Gastroesophageal sphincter (tissue), 4 donors: ENCODE data around the gene CIBAR2. TPM values are rescaled to one million over a fixed set of nuclear protein-coding genes. Genes with fewer than 3 reads are reported as not detected.

Experiments
- ATAC-seq: fragments of 150-250 bp; one replicate; pipeline ENCODE4 v1.9.1; 2016; ENCODE audit warnings: mild to moderate bottlenecking, moderate library complexity
- H3K27ac ChIP-seq, 4 donors: fragments of 200-600 bp; sonication (generic) in 3 of 4; 1 replicate in 3 of 4; 2 replicates in 1 of 4; pipeline ENCODE4 v1.5.1; 2016 to 2019
- H3K27me3 ChIP-seq: fragments of 200-600 bp; sonication (generic); one replicate; pipeline ENCODE4 v1.5.1; 2019
- H3K36me3 ChIP-seq, 2 donors: fragments of 200-600 bp; sonication (generic); one replicate each; pipeline ENCODE4 v1.5.1; 2019; ENCODE audit warnings: control low read depth in 1 of 2
- H3K4me1 ChIP-seq, 3 donors: fragments of 200-600 bp; sonication (generic); 1 replicate in 2 of 3; 2 replicates in 1 of 3; pipeline ENCODE4 v1.5.1; 2016 to 2019; ENCODE audit warnings: control low read depth in 2 of 3
- H3K4me3 ChIP-seq, 2 donors: fragments of 200-600 bp; sonication (generic); one replicate each; pipeline ENCODE4 v1.5.1; 2019; ENCODE audit warnings: mild to moderate bottlenecking in 1 of 2, moderate library complexity in 1 of 2
- H3K9me3 ChIP-seq, 3 donors: fragments of 200-600 bp; sonication (generic); one replicate each; pipeline ENCODE4 v1.5.1; 2017 to 2019; ENCODE audit warnings: control low read depth in 2 of 3
- EP300 ChIP-seq: sonication (generic); formaldehyde crosslinking; IDR thresholded peaks from one replicate; pipeline ENCODE4 v1.6.1; 2017; ENCODE audit warnings: antibody characterized with exemption, mild to moderate bottlenecking
- POLR2A ChIP-seq, 2 donors: fragments of 450-650 bp; IDR thresholded peaks; one replicate each; pipeline ENCODE4 v1.6.1; 2017; ENCODE audit warnings: antibody characterized with exemption in 2 of 2, mild to moderate bottlenecking in 2 of 2, moderate library complexity in 1 of 2
- POLR2AphosphoS5 ChIP-seq: sonication (generic); formaldehyde crosslinking; IDR thresholded peaks from one replicate; pipeline ENCODE4 v1.6.1; 2017; ENCODE audit warnings: antibody characterized with exemption
- WGBS, 2 donors: methylation state at CpG; one replicate each; pipeline ENCODE4 v1.1.5; 2018; ENCODE audit warnings: low coverage in 1 of 2; 5-methylcytosine and 5-hydroxymethylcytosine counted together
- total RNA-seq, 4 donors: library from RNA; depleted of rRNA; stranded (reverse); fragments of >200 nt; gene quantifications; one replicate each; pipeline ENCODE4 v1.1.0, GENCODE V29; 2016
- TF ChIP-seq, protein P1 (sequence below), 4 experiments: fragments of 200-600 bp in 2 of 4; fragments of 450-650 bp in 2 of 4; sonication (generic) in 1 of 4; IDR thresholded peaks; one replicate each; pipeline ENCODE4 v1.5.1; 2017 to 2019; ENCODE audit warnings: antibody characterized with exemption in 4 of 4, mild to moderate bottlenecking in 2 of 4, moderate library complexity in 2 of 4

Gene CIBAR2
- total RNA-seq, 4 donors from 2014 or later, result not detected

- no peak for ATAC-seq
- Histone ChIP-seq H3K4me3 (no peak overlapping the region), H3K27me3 (no peaks in the 10 kb centered on the region), H3K27ac (no peak overlapping the region), H3K36me3 (no peaks in the 10 kb centered on the region), H3K4me1 (peaks cover 0 to 36% (median 12%) of the 10 kb centered on the region in 3 donors), H3K9me3 (no peaks in the 10 kb centered on the region)
- no peak for TF ChIP-seq POLR2AphosphoS5
- TF ChIP-seq, protein P1, sequence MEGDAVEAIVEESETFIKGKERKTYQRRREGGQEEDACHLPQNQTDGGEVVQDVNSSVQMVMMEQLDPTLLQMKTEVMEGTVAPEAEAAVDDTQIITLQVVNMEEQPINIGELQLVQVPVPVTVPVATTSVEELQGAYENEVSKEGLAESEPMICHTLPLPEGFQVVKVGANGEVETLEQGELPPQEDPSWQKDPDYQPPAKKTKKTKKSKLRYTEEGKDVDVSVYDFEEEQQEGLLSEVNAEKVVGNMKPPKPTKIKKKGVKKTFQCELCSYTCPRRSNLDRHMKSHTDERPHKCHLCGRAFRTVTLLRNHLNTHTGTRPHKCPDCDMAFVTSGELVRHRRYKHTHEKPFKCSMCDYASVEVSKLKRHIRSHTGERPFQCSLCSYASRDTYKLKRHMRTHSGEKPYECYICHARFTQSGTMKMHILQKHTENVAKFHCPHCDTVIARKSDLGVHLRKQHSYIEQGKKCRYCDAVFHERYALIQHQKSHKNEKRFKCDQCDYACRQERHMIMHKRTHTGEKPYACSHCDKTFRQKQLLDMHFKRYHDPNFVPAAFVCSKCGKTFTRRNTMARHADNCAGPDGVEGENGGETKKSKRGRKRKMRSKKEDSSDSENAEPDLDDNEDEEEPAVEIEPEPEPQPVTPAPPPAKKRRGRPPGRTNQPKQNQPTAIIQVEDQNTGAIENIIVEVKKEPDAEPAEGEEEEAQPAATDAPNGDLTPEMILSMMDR (IDR thresholded peaks at IDR 0.05), result no peak
- no peak for TF ChIP-seq POLR2A (IDR thresholded peaks at IDR 0.05)
- 93 to 94% methylated on average over 9 of the region's 10 CpGs for WGBS, 2 donors
Observed at GRCh38 chr16:85052536-85052935, 59.7 kb downstream of the CIBAR2 start.

GRCh38 chr16:85051683-85052082, 60.6 kb downstream of the CIBAR2 start:
- H3K27ac ChIP-seq, result no peak overlapping the region
- H3K9me3 ChIP-seq, result no peaks in the 10 kb centered on the region
- no peak for ATAC-seq
- H3K4me1 ChIP-seq, result peaks cover 0 to 31% (median 12%) of the 10 kb centered on the region in 3 donors
- WGBS, 2 donors, result 79 to 82% methylated on average over 4 to 5 of the region's 8 CpGs
- no peaks in the 10 kb centered on the region for H3K36me3 ChIP-seq
- H3K27me3 ChIP-seq, result no peaks in the 10 kb centered on the region
- TF ChIP-seq, protein P1 (IDR thresholded peaks at IDR 0.05), result no peak
- TF ChIP-seq POLR2A (IDR thresholded peaks at IDR 0.05), result no peak
- TF ChIP-seq POLR2AphosphoS5, result no peak
- no peak for TF ChIP-seq EP300
- no peak overlapping the region for H3K4me3 ChIP-seq

DNA sequence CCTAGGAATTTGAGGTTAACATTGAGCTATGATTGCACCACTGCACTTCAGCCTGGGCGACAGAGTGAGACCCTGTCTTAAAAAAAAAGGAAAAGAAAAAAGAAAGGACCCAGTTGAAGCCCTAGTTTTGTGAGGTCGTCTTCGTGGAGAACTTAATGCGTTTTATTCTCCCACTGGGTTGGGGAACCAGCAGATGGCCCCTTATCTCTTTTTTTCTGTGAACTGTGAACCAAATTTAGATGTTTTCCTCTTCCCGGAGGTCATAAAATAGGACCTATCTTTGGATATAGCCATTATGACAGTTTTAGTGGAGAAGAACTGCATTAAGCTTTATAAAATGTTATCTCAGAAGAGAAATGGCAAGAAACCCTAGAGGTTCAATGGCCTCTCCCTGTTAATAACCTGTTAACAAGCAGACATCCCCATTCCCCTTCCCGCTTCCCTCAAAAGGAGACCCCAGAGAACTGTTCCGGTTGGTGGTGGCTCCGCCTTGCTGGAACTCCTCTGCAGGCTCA, 61.1 kb downstream of the CIBAR2 start:
- H3K4me1 ChIP-seq, result peaks cover 0 to 25% (median 9%) of the 10 kb centered on the region in 3 donors

DNA sequence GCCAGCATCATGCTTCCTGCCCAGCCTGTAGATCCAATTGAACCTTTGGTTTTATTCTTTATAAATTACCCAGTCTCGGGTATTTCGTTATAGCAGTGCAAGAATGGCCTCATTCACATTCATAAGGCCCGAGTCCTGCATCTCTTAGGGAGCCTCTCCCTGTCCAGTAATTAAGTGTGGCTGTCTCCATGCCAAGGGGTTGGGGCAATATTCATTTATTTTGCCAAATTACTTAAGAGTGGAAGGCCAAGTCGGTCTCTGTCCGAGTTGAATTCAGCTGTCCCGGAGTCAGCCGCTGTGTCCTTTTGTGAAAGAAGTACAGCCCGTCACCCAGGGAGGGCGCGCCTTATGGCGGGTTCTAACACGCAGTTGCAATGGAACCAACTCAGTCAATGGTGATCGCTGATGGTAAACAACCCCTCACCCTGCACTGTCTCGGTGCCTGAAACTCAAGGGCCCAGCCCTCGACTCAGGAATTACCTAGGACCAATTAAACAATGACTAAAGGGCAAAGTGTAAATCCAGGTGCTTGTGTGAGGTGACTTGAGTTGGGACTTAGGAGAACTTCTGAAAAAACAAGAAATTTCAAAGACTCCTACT, 62.5 kb downstream of the CIBAR2 start:
- TF ChIP-seq POLR2A (IDR thresholded peaks at IDR 0.05) (no peak), POLR2AphosphoS5 (no peak), EP300 (no peak)
- TF ChIP-seq, protein P1 (IDR thresholded peaks at IDR 0.05), result no peak
- no peak for ATAC-seq
- no peaks in the 10 kb centered on the region for H3K9me3 ChIP-seq
- 92 to 98% methylated on average over 8 to 10 of the region's 15 CpGs for WGBS, 2 donors
- H3K36me3 ChIP-seq, result peaks cover 0 to 4% of the 10 kb centered on the region in 2 donors
- no peaks in the 10 kb centered on the region for H3K27me3 ChIP-seq
- no peak overlapping the region for H3K4me3 ChIP-seq
- peaks cover 0 to 12% (median 2%) of the 10 kb centered on the region in 3 donors for H3K4me1 ChIP-seq
- no peak overlapping the region for H3K27ac ChIP-seq

More for the DNA sequence above, 61.1 kb downstream of the CIBAR2 start:
- TF ChIP-seq POLR2AphosphoS5, result no peak
- no peak for TF ChIP-seq EP300
- TF ChIP-seq, protein P1 (IDR thresholded peaks at IDR 0.05), result no peak
- no peak for TF ChIP-seq POLR2A (IDR thresholded peaks at IDR 0.05)
- no peak overlapping the region for H3K27ac ChIP-seq
- ATAC-seq, result no peak
- H3K27me3 ChIP-seq, result no peaks in the 10 kb centered on the region
- H3K9me3 ChIP-seq, result no peaks in the 10 kb centered on the region
- WGBS, 2 donors, result 63 to 71% methylated on average over 5 to 8 of the region's 8 CpGs
- no peak overlapping the region for H3K4me3 ChIP-seq
- no peaks in the 10 kb centered on the region for H3K36me3 ChIP-seq
